ENCODE results near the gene KCNAB1. TPM values are rescaled to one million over a fixed set of nuclear protein-coding genes. Genes with fewer than 3 reads are reported as not detected.

Gene KCNAB1
- total and polyA plus RNA-seq, 10 of the 15 experiments (the other 5 are each of a cell fraction or from before 2014, with no cell fraction given) = 0.11 to 0.69 (median 0.43) TPM; not detected in 6

DNA sequence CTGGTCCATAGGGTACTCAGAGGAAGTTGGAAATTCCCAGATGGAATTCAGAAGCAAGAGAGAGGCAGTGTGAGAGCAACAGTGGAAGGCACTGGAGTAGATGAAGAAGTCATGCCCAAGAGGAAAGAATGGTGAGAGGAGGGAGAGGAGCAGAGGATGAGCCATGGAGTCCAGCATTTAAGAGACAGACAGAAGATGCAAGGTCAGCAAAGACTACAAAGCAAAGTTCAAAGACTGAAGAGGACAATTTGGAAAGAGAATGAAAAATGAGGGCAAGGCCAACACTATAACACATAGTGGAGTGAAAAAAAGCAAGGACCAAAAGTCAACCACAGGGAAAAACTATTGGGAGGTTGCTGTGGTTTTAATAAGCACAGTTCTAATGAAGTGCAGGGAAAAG, 255.8 kb downstream of the KCNAB1 start:
- no TSS peak for BruUV-seq (replicated peaks)
- in situ Hi-C loops (cut with MboI) = no loop called here
- CTCF ChIA-PET = interaction anchor here (0.6 to 1.2 kb wide), 3 partner anchors 133 to 226 kb away, joined by 3 to 5 read pairs (median 4); no protein-coding TSS in a partner anchor

More for the DNA sequence above, 255.8 kb downstream of the KCNAB1 start:
- FAIRE-seq (no peak), ATAC-seq (no peak), DNase-seq (ENCODE audit: low read depth, low spot score) (no peak)
- Histone ChIP-seq H4K20me1 (ENCODE audit: control insufficient read depth, insufficient read depth) (no peaks in the 10 kb centered on the region), H3K4me1 (ENCODE audit: control insufficient read depth, insufficient read depth, low read length) (no peaks in the 10 kb centered on the region), H2AFZ (ENCODE audit: control insufficient read depth, low read depth, low read length) (no peak overlapping the region), H3K9me3 (replicated peaks; ENCODE audit: control insufficient read depth, insufficient read depth, low read length) (no peaks in the 10 kb centered on the region), H3K4me2 (ENCODE audit: control insufficient read depth, insufficient read depth) (no peak overlapping the region), H3K9ac (ENCODE audit: control insufficient read depth, insufficient read depth, low read length) (no peak overlapping the region), H3K27ac (ENCODE audit: control insufficient read depth, insufficient read depth) (no peak overlapping the region), H3K79me2 (ENCODE audit: control insufficient read depth, insufficient read depth, low read length) (no peaks in the 10 kb centered on the region), H3K36me3 (ENCODE audit: control insufficient read depth in 2 of 2, insufficient read depth in 2 of 2, low read length in 1 of 2) (no peaks in the 10 kb centered on the region), H3K27me3 (replicated peaks in 1 of 2; ENCODE audit: control insufficient read depth in 2 of 2, insufficient read depth in 2 of 2, low read length in 1 of 2) (peaks cover 0 to 2% of the 10 kb centered on the region in 2 experiments; a peak in 1 of 4 replicates), H3K4me3 (no peak overlapping the region)
- no peak for TF ChIP-seq IKZF1 (conservative IDR thresholded peaks at IDR 0.05)
- TF ChIP-seq SRF (IDR thresholded peaks at IDR 0.05; ENCODE audit: low read depth in 2 of 2, low read length in 2 of 2) = no peak
- no peak for TF ChIP-seq PAX8 (IDR thresholded peaks at IDR 0.05)
- no peak for TF ChIP-seq KDM1A (IDR thresholded peaks at IDR 0.05; ENCODE audit: borderline replicate concordance)
- TF ChIP-seq, protein P1, sequence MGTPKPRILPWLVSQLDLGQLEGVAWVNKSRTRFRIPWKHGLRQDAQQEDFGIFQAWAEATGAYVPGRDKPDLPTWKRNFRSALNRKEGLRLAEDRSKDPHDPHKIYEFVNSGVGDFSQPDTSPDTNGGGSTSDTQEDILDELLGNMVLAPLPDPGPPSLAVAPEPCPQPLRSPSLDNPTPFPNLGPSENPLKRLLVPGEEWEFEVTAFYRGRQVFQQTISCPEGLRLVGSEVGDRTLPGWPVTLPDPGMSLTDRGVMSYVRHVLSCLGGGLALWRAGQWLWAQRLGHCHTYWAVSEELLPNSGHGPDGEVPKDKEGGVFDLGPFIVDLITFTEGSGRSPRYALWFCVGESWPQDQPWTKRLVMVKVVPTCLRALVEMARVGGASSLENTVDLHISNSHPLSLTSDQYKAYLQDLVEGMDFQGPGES (IDR thresholded peaks at IDR 0.05) = no peak
- TF ChIP-seq FOXK2 (IDR thresholded peaks at IDR 0.05) = no peak
- no peak for TF ChIP-seq TCF12 (IDR thresholded peaks at IDR 0.05; ENCODE audit: low read depth, low read length)
- TF ChIP-seq, protein P2, sequence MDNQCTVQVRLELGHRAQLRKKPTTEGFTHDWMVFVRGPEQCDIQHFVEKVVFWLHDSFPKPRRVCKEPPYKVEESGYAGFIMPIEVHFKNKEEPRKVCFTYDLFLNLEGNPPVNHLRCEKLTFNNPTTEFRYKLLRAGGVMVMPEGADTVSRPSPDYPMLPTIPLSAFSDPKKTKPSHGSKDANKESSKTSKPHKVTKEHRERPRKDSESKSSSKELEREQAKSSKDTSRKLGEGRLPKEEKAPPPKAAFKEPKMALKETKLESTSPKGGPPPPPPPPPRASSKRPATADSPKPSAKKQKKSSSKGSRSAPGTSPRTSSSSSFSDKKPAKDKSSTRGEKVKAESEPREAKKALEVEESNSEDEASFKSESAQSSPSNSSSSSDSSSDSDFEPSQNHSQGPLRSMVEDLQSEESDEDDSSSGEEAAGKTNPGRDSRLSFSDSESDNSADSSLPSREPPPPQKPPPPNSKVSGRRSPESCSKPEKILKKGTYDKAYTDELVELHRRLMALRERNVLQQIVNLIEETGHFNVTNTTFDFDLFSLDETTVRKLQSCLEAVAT (IDR thresholded peaks at IDR 0.05) = no peak
- no peak for TF ChIP-seq CREM (IDR thresholded peaks at IDR 0.05; ENCODE audit: low read depth)
- no peak for TF ChIP-seq ZZZ3 (IDR thresholded peaks at IDR 0.05; ENCODE audit: control insufficient read depth, insufficient read length, low read depth)
- no peak for TF ChIP-seq WRNIP1 (IDR thresholded peaks at IDR 0.05; ENCODE audit: borderline replicate concordance, low read depth, low read length)
- TF ChIP-seq, protein P3, sequence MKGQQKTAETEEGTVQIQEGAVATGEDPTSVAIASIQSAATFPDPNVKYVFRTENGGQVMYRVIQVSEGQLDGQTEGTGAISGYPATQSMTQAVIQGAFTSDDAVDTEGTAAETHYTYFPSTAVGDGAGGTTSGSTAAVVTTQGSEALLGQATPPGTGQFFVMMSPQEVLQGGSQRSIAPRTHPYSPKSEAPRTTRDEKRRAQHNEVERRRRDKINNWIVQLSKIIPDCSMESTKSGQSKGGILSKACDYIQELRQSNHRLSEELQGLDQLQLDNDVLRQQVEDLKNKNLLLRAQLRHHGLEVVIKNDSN (IDR thresholded peaks at IDR 0.05; ENCODE audit: borderline replicate concordance, extremely low read length, insufficient read depth, low read depth, low read length) = no peak
- no peak for TF ChIP-seq PML (IDR thresholded peaks at IDR 0.05; ENCODE audit: low read length)
- TF ChIP-seq, protein P4, sequence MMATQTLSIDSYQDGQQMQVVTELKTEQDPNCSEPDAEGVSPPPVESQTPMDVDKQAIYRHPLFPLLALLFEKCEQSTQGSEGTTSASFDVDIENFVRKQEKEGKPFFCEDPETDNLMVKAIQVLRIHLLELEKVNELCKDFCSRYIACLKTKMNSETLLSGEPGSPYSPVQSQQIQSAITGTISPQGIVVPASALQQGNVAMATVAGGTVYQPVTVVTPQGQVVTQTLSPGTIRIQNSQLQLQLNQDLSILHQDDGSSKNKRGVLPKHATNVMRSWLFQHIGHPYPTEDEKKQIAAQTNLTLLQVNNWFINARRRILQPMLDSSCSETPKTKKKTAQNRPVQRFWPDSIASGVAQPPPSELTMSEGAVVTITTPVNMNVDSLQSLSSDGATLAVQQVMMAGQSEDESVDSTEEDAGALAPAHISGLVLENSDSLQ (IDR thresholded peaks at IDR 0.05) = no peak
- no peak for TF ChIP-seq RELA (IDR thresholded peaks at IDR 0.05; ENCODE audit: borderline replicate concordance, partially characterized antibody)
- TF ChIP-seq HDAC6 (IDR thresholded peaks at IDR 0.05; ENCODE audit: unreplicated experiment) = no peak
- no peak for TF ChIP-seq CHD1 (IDR thresholded peaks at IDR 0.05; ENCODE audit: low read depth, low read length)
- TF ChIP-seq NR2F1 (conservative IDR thresholded peaks at IDR 0.05) = no peak
- no peak for TF ChIP-seq ZNF384 (IDR thresholded peaks at IDR 0.05; ENCODE audit: borderline replicate concordance, low read depth, low read length)
- ChIA-PET POLR2A (no interaction called here), SMC1A (ENCODE audit: uncharacterized antibody, unreplicated experiment) (interaction anchor here (1.1 kb wide), 1 partner anchor 34 kb away, joined by 4 read pairs; no protein-coding TSS in a partner anchor), RAD21 (ENCODE audit: unreplicated experiment) (no interaction called here)
- intact Hi-C loops (cut with micrococcal nuclease; ENCODE audit: unreplicated experiment) = no loop called here
